ENCODE data around the gene C16orf89.

DNA sequence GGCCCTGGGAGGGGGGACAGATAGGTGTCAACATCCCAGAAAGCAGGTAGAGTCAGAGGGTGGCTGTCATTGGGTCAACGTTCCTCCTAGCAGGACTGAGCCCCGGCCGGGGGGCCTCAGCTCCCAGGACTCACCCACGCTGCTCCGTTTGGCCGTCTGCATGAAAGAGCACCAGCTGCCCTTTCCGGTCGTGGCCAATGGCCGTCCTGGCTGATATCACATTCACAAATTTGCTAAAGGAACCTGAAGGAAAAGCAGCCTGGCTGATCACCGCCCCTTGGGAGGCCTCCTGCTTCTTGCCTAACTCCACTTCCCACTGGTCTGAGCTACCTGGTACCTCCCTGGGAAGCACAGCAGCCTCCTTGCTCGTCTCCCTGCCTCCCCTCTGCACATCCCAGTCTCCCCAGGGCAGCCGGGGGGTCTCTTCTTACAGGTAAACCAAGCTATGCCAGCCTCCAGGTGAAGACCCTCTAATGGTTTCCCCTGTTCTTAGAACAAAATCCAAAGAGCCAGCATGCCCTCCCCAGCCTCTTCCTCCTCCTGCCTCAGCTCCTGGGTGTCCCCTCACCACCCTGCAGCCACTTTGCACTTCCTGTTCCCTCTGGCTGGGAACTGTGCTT lies 35.4 kb downstream of the C16orf89 start:
- TF ChIP-seq, protein P1, sequence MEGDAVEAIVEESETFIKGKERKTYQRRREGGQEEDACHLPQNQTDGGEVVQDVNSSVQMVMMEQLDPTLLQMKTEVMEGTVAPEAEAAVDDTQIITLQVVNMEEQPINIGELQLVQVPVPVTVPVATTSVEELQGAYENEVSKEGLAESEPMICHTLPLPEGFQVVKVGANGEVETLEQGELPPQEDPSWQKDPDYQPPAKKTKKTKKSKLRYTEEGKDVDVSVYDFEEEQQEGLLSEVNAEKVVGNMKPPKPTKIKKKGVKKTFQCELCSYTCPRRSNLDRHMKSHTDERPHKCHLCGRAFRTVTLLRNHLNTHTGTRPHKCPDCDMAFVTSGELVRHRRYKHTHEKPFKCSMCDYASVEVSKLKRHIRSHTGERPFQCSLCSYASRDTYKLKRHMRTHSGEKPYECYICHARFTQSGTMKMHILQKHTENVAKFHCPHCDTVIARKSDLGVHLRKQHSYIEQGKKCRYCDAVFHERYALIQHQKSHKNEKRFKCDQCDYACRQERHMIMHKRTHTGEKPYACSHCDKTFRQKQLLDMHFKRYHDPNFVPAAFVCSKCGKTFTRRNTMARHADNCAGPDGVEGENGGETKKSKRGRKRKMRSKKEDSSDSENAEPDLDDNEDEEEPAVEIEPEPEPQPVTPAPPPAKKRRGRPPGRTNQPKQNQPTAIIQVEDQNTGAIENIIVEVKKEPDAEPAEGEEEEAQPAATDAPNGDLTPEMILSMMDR (conservative IDR thresholded peaks at IDR 0.05; ENCODE audit: low read depth, low read length), result no peak
- TF ChIP-seq EZH2 (IDR thresholded peaks at IDR 0.05; ENCODE audit: low read length, unreplicated experiment), result no peak
- TF ChIP-seq EZH2phosphoT487 (IDR thresholded peaks at IDR 0.05; ENCODE audit: borderline replicate concordance, low read length), result no peak
